Stomach (tissue), 4 donors: ENCODE data around the gene MT1G.

ENCODE experiments used
- POLR2A ChIP-seq, 4 donors: fragments of 450-650 bp; IDR thresholded peaks; one replicate each; pipeline ENCODE4 v1.6.1; 2016; ENCODE audit warnings: antibody characterized with exemption in 4 of 4, control low read depth in 2 of 4, mild to moderate bottlenecking in 1 of 4, moderate library complexity in 1 of 4
- POLR2AphosphoS5 ChIP-seq, 3 donors: sonication (generic); formaldehyde crosslinking; IDR thresholded peaks; one replicate each; pipeline ENCODE4 v1.6.1; 2016; ENCODE audit warnings: antibody characterized with exemption in 3 of 3
- TF ChIP-seq, protein P1 (sequence below), 7 experiments: fragments of 450-650 bp in 4 of 7; fragments of 200-600 bp in 3 of 7; sonication (generic) in 3 of 7; IDR thresholded peaks; one replicate each; pipeline ENCODE4 v1.5.1; 2016 to 2019; ENCODE audit warnings: antibody characterized with exemption in 7 of 7, control low read depth in 2 of 7, mild to moderate bottlenecking in 1 of 7

DNA sequence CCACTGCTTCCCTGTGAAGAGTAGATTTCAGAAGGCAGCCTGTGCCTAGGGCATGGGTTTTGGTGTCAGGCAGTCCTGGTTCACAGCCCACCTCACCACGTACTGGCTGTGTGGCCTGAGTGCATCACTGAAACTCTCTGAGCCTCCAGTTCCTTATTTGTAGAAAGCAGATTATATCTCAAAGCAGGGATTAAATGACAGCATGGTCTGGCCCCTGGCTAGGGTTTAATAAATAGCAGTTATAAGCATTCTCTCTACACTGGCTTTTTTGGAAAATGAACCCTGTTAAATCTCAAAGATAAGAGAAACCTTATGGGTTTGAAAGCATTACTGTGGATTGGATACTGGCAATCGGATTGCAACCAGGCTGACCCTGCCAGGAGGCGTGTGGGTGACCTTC, 38.3 kb downstream of the MT1G start:
- TF ChIP-seq POLR2AphosphoS5 (IDR thresholded peaks at IDR 0.05) (no peak), POLR2A (IDR thresholded peaks at IDR 0.05) (no peak)
- TF ChIP-seq, protein P1, sequence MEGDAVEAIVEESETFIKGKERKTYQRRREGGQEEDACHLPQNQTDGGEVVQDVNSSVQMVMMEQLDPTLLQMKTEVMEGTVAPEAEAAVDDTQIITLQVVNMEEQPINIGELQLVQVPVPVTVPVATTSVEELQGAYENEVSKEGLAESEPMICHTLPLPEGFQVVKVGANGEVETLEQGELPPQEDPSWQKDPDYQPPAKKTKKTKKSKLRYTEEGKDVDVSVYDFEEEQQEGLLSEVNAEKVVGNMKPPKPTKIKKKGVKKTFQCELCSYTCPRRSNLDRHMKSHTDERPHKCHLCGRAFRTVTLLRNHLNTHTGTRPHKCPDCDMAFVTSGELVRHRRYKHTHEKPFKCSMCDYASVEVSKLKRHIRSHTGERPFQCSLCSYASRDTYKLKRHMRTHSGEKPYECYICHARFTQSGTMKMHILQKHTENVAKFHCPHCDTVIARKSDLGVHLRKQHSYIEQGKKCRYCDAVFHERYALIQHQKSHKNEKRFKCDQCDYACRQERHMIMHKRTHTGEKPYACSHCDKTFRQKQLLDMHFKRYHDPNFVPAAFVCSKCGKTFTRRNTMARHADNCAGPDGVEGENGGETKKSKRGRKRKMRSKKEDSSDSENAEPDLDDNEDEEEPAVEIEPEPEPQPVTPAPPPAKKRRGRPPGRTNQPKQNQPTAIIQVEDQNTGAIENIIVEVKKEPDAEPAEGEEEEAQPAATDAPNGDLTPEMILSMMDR (IDR thresholded peaks at IDR 0.05), result no peak
